Activated CD4-positive, alpha-beta T cell treated with anti-CD3 and anti-CD28 coated beads for 1 hour (primary cell): ENCODE data around the gene CCDC74B.
"Not testable (repeated sequence)": the region's sequence is repeated elsewhere in the genome, so short reads cannot be mapped to it uniquely, and the experiment has no call there.

ENCODE experiments used
- DNase-seq: peaks from one replicate; pipeline ENCODE4 v3.0.0-alpha.2; 2020

Gene CCDC74B

GRCh38 chr2:130148515-130148914 is 3.6 kb upstream of the CCDC74B start:
- not testable (repeated sequence) for DNase-seq

DNA sequence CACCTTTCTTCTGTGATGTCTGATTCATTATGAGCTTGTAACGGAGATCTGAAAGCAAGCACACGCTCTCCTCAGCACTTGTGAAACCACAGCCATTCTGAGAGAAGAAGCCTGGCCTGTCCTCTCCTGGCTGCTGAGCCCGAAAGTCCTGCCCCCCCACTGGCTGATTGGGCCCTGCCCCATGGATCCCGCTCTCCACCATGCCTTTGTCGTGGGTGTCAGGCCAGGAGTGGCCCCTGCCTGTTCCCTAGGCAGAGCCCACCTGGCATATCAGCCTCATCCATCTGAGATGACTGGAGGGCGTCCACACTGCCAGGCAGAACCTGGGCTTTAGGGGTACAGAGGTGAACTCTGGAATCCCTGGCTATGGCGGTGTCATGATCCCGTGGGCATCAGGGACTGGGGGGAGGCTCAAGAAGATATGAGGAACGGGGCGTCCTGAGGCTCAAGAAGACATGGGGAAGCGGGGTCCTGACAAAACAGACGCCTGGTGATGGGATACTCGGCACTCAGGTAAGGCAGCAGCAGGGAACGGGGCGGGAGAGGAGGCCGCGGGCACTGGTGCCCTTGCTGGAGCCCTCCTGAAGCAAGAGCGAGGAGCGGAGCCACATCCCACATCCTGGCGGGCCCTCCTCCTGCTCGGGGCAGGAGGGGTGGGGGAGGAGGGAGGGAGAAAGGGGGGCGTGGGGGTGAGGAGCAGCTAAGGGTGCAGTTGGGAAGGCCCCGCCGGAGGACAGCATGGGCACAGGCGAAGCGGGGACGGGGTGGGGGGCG is 1.5 kb downstream of the CCDC74B start:
- not testable (repeated sequence) for DNase-seq

- DNase-seq, result not testable (repeated sequence)
Observed at GRCh38 chr2:130142396-130143265, 2.3 kb downstream of the CCDC74B start.

GRCh38 chr2:130141645-130142370 is 3.1 kb downstream of the CCDC74B start:
- DNase-seq, result not testable (repeated sequence)

DNA sequence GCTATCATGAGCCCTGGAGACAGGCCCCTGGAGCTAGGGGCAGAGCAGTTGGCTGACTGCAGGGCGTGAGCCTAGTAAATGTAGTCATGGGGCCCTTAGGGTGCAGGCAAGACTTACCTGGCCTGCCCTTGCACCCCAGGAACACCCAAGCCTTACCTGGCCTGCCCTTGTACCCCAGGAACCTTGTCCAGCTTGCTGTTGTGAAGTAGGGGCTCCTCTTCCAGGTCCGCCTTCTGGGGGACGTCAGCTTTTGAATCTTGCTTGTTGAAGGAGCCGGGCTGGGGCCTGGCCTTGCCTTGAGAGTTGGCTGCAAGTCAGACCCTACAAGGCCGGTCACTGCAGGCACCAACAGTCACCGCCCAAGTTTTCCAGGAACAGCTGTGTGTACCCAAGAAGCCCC is 3.9 kb downstream of the CCDC74B start:
- DNase-seq, result not testable (repeated sequence)

GRCh38 chr2:130140516-130140915 is 4.4 kb downstream of the CCDC74B start:
- DNase-seq, result not testable (repeated sequence)

DNA sequence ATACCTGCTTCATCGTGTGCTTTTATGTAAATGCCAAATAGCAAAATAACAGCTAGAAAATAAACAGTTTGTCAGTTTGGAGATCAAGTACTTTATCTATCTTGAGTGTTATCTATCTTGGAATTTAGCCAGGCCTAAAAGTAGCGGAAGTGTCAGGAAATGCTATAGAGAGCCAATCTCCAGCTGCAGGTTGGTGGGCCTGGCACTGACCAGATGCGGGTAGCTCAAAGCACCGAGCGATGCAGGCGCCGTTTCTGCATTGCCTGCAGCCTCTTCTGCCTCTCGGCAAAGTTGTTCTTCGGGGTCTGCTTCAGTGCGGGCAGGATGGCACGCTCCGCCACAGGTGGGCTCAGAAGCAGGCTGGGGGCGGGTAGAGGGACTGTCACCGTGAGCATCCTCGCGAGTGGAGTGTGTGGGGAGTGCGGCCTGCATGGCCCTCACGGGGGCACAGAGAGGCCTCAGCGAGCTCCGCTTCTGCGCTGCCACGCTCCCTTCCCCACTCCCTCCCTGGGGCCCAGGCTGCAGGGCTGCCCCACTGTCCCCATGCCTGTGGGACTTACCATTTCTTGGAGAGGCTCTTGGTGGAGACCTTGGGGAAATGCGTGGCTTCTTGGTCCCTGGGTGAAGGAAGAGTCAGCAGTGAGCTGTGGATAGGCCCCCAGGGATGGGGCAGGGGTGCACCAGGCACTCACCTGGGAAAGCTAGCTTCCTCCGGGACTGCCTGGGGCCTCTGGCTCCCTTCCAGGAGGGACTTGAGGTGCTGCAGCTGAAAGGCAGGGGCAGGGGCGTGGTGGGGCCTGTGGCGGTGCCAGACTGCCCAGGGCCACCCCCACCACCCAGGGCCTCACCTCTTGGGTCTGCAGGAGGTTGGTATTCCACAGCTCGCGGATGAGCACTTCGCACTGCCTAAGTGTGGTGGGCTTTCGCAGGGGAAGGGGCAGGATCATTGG is 5.3 kb downstream of the CCDC74B start:
- DNase-seq, result not testable (repeated sequence)

DNA sequence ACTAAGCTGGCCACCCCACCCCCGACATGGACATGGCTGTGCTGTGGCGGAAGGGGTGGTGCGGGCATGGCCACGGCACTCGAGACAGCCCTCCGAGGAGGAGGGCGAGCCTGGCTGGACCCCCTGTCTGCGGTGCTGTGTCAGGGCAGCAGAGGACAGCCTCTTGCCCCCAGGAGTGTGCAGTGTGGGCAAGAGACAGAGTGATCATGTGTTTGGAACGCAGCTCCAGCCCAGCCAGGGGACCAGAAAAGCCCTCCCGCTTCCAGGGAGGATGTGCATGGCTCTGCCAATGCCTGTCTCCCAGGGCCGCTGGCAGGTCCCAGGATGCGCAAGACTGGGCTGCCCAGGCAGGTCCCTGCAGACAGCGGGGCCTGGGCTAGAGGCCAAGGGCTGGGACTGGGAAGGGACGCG is 6.1 kb downstream of the CCDC74B start:
- DNase-seq, result not testable (repeated sequence)

GRCh38 chr2:130138326-130138725 is 6.6 kb downstream of the CCDC74B start:
- DNase-seq, result not testable (repeated sequence)

DNA sequence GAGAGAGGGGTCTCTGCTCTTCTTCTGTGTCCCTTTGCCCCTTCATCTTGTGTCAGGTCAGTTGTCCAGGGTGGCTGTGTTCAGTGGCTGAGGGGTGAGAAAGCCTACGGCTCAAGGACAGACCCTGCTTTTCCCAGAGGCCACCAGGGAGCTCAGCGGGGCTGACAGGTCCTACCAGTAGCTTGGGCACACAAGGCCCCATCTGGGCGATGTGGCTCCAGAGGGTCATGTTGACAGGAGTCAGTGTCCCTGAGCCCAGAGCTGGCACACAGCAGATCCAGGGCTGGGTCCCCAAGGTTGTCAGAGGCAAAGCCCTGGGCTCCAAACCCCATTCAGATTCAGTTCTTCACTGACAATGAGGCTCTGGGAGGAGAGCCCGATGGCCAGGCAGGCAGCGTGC is 7.8 kb downstream of the CCDC74B start:
- DNase-seq, result not testable (repeated sequence)

- DNase-seq, result not testable (repeated sequence)
Observed at GRCh38 chr2:130136546-130136945, 8.4 kb downstream of the CCDC74B start.

GRCh38 chr2:130135692-130136541 is 9.0 kb downstream of the CCDC74B start:
- no peak for DNase-seq

DNA sequence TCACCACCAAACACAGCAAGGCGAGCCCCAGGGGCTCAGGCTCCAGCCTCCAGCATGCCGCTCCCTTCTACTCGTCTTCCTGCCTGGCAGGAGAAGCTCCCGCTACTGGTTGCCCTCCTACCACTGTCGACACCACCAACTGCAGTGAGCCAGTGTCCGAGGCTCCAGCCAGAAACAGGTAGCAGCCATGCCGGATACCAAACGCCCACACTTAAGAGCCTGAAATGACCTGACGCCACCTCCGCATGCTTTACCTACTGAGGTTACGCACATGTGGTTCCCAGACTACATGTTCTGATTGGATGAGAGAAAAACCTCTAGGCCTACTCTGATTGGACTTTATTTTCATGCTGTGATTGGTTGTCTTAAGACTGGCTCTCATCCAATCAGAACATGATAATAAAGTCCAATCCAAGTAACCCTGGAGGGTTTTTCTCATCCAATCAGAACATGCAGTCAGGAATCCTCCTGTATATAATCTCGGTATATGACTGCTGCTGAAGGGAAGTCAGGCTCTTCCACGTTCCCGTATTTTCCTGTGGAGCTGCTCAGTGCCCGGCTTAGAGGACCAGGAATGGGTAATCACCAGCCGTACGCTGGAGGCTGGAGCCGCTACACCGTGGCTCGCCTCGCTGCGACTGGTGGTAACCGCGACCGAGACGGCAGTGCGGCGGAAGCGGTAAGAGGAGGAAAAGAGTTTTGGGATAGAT is 15.6 kb downstream of the CCDC74B start, which contains the start of gene POTEF:
TSS of gene POTEF (minus strand) at position 103 of the 710 bp plus-strand sequence. CDS start 8,707 bp downstream, outside the sequence.
- not testable (repeated sequence) for DNase-seq

- not testable (repeated sequence) for DNase-seq
Observed at GRCh38 chr2:130128464-130128863, 16.4 kb downstream of the CCDC74B start.

DNA sequence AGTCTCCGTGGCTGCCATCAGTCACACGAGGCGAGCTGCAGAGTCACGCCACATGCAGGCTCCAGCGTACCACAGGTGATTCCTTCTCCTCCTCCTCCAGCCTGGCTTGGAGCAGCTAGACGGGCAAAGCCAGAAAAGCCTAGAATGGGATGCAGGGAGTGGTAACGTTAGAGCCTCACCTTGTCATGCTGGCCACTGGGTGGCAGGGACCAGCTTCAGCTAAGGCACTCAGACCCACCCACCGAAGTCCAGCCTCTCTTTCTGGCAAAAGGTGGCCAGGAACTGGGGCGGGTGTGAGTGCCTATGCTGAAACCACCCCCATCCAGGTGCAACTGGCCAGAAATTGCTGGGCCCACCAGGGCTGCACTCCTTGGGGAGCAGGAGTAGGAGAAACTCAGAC is 17.2 kb downstream of the CCDC74B start:
- not testable (repeated sequence) for DNase-seq

DNA sequence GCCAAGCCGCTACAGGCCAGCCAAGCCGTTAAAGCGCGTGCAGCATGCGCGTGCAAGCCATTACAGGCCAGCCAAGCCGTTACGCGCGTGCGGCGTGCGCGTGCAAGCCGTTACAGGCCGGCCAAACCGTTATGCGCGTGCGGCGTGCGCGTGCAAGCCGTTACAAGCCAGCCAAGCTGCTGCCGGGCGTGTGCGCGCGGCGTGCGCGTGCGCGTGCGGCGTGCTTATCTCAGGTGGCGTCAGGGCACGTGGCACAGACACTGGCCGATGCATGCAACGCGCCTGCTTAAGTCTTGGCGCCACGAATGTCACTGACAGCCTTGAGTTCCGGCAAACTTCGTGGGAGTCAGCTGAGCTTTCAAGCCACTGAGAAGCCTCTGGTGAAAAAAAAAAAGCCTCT is 24.0 kb downstream of the CCDC74B start:
- DNase-seq, result not testable (repeated sequence)

GRCh38 chr2:130102597-130103363 is 42.1 kb downstream of the CCDC74B start:
- DNase-seq, result not testable (repeated sequence)
